Measurements from ENCODE around the gene SEMG1. TPM values are rescaled to one million over a fixed set of nuclear protein-coding genes. Genes with fewer than 3 reads are reported as not detected.

SEMG1 gene
- total RNA-seq: not detected

- WGBS: 39% methylated on average over 1 of the region's 1 CpG
- H3K27ac ChIP-seq: no peak within 1 kb of the TSS
- no peaks in the 10 kb centered on the region for H3K9me3 ChIP-seq
- H3K36me3 ChIP-seq: no peaks in the 10 kb centered on the region
- H3K4me1 ChIP-seq: no peaks in the 10 kb centered on the region
- H3K27me3 ChIP-seq: peaks cover 7% of the 10 kb centered on the region
- no peak for DNase-seq (ENCODE audit: low spot score in 2 of 2)
- H3K4me3 ChIP-seq: no peak within 1 kb of the TSS
- TF ChIP-seq CTCF (IDR thresholded peaks at IDR 0.05) (no peak), POLR2A (IDR thresholded peaks at IDR 0.05) (no peak), POLR2AphosphoS5 (IDR thresholded peaks at IDR 0.05) (no peak), EP300 (IDR thresholded peaks at IDR 0.05) (no peak)
Observed at GRCh38 chr20:45206725-45207124, at the start of gene SEMG1. SEMG1 (plus strand) TSS chr20:45207033; CDS start chr20:45207054, 21 bp downstream.

- Histone ChIP-seq H3K4me1 (peaks cover 7% of the 10 kb centered on the region), H3K36me3 (no peaks in the 10 kb centered on the region), H3K27ac (no peak overlapping the region), H3K9me3 (no peaks in the 10 kb centered on the region), H3K27me3 (no peaks in the 10 kb centered on the region), H3K4me3 (no peak overlapping the region)
- DNase-seq (ENCODE audit: low spot score in 2 of 2): no peak
- whole genome bisulfite sequencing: 10% methylated on average over 1 of the region's 1 CpG
- no peak for TF ChIP-seq POLR2AphosphoS5 (IDR thresholded peaks at IDR 0.05)
- no peak for TF ChIP-seq POLR2A (IDR thresholded peaks at IDR 0.05)
- TF ChIP-seq EP300 (IDR thresholded peaks at IDR 0.05): no peak
- no peak for TF ChIP-seq CTCF (IDR thresholded peaks at IDR 0.05)
Observed at GRCh38 chr20:45157962-45158361, 48.9 kb upstream of the SEMG1 start.

GRCh38 chr20:45163083-45163803 lies 43.6 kb upstream of the SEMG1 start:
- Histone ChIP-seq H3K27me3 (peaks cover 5% of the 10 kb centered on the region), H3K4me1 (no peaks in the 10 kb centered on the region), H3K9me3 (no peaks in the 10 kb centered on the region), H3K27ac (no peak overlapping the region), H3K36me3 (no peaks in the 10 kb centered on the region), H3K4me3 (no peak overlapping the region)
- no peak for TF ChIP-seq POLR2AphosphoS5 (IDR thresholded peaks at IDR 0.05)
- no peak for DNase-seq (ENCODE audit: low spot score in 2 of 2)
- 58% methylated on average over 1 of the region's 1 CpG for WGBS

- no peak overlapping the region for H3K27ac ChIP-seq
- no peak overlapping the region for H3K4me3 ChIP-seq
- H3K4me1 ChIP-seq: no peaks in the 10 kb centered on the region
- DNase-seq (ENCODE audit: low spot score in 2 of 2): no peak
- H3K9me3 ChIP-seq: peaks cover 4% of the 10 kb centered on the region
- no peaks in the 10 kb centered on the region for H3K36me3 ChIP-seq
- peaks cover 5% of the 10 kb centered on the region for H3K27me3 ChIP-seq
- WGBS: 74% methylated on average over 1 of the region's 1 CpG
- no peak for TF ChIP-seq POLR2AphosphoS5 (IDR thresholded peaks at IDR 0.05)
- no peak for TF ChIP-seq CTCF (IDR thresholded peaks at IDR 0.05)
- TF ChIP-seq EP300 (IDR thresholded peaks at IDR 0.05): no peak
- no peak for TF ChIP-seq POLR2A (IDR thresholded peaks at IDR 0.05)
Observed at GRCh38 chr20:45164906-45165305, 41.9 kb upstream of the SEMG1 start.

- TF ChIP-seq CTCF (IDR thresholded peaks at IDR 0.05): no peak
- TF ChIP-seq EP300 (IDR thresholded peaks at IDR 0.05): no peak
- TF ChIP-seq POLR2A (IDR thresholded peaks at IDR 0.05): no peak
- TF ChIP-seq POLR2AphosphoS5 (IDR thresholded peaks at IDR 0.05): no peak
- 38% methylated on average over 1 of the region's 1 CpG for WGBS
- no peak for DNase-seq (ENCODE audit: low spot score in 2 of 2)
- Histone ChIP-seq H3K27ac (no peak overlapping the region), H3K36me3 (no peaks in the 10 kb centered on the region), H3K4me1 (no peaks in the 10 kb centered on the region), H3K4me3 (no peak overlapping the region), H3K9me3 (peaks cover 4% of the 10 kb centered on the region), H3K27me3 (peaks cover 8% of the 10 kb centered on the region)
Observed at GRCh38 chr20:45173522-45173921, 33.3 kb upstream of the SEMG1 start.
